SKM-1 treated with dmso at 0.1 percent for 144 hours (cell line): ENCODE data around the gene PTBP2.
A peak's percentile ranks its signal among the peaks of the same experiment; 100 is the strongest.

Experiments used
- DNase-seq: peaks from one replicate; lab custom pipeline; 2025; ENCODE audit not compliant: unreplicated experiment; lab: John Stamatoyannopoulos, UW

Gene PTBP2, protein sequence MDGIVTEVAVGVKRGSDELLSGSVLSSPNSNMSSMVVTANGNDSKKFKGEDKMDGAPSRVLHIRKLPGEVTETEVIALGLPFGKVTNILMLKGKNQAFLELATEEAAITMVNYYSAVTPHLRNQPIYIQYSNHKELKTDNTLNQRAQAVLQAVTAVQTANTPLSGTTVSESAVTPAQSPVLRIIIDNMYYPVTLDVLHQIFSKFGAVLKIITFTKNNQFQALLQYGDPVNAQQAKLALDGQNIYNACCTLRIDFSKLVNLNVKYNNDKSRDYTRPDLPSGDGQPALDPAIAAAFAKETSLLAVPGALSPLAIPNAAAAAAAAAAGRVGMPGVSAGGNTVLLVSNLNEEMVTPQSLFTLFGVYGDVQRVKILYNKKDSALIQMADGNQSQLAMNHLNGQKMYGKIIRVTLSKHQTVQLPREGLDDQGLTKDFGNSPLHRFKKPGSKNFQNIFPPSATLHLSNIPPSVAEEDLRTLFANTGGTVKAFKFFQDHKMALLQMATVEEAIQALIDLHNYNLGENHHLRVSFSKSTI

DNA sequence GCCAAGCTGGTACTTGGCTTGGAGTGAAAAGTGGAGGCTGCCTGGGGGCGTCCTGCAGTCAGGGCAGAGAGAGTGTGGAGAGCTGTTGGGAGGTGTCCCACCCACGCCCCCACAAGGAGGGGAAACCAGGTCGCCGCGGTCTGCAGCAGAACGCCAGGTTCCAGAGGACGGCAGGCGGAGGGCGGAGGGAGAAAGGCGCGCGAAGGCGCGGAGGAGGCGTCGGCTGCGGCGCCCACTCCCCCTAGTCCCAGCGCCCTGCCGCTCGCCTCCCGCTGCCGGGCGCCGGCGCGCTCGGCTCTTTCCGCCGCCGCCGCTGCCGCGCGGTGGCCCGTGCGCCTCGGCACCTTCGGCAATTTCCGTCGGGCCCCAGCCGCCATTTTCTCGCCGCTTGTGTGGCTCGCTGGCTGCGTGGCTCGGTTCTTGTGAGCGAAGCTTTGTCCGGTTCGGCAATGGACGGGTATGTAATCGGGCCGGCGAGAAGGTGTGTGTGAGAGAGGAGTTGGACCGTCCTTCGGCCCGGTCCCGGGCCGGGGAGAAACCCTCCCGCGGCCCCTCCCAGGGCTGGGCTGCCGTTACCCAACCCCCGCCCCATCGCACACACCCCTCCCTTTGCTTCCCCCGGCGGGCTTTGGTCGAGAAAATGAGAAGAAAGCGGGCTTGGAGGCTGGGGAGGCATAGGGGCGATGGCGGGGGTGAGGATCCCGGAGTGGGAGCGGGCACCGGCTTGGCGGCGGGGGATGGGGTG is at the start of gene PTBP2:
Gene PTBP2 (plus strand): TSS at position 369 of the 745 bp plus-strand sequence. CDS start 81 bp downstream, at position 450.
- DNase-seq: peak; percentile 71

DNA sequence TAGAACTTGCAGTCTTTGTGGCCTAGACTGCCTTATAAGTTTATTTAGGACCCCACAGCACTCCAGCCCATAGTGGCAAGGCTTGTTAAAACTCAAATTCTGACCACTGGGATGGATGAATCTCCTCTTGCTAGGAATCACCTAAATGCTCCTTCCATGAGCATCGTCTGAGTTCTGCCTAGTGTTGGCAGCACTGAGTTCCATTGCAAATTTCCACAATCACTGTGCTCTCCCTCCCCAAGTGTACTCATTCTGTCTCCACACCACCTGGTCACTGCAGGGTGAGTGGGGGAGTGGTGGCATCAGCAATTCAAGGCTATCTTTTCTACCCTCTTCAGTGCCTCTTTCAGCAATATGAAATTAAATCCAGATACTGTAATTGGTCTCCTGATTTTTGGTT is 46.7 kb upstream of the PTBP2 start:
- no peak for DNase-seq

DNA sequence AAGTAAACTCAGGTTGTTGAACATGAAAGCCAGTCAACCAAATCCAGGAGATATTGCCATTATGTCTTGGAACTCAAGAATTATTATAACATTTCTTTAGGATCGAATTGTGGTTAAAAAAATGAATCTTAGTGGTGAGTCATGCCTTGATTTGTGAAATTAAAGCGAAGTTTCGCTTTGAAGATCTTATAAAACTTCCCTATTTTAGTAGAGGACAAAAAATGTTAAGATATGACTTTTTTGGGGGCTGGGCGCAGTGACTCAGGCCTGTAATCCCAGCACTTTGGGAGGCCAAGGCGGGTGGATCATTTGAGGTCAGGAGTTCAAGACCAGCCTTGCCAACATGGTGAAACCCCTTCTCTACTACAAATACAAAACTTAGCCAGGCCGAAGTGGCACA is 39.5 kb upstream of the PTBP2 start:
- no peak for DNase-seq

DNA sequence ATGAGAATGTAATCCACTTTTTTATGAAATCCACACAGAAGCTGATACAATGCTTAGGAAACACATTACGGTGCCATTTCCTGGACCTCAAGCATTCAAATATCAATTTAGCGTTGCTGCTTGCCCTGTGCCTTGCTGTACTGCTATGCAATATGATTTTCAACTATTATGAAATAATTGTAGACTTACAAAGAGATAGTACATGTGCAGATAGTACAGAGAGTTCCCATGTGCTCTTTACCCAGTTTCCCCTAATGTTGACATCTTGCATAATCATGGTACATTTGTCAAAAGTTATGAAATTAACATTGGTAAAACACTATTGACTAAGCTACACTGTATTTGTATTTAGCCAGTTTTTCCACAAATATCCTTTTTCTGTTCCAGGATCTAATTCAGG is 37.7 kb upstream of the PTBP2 start:
- peak; percentile 31 for DNase-seq

DNA sequence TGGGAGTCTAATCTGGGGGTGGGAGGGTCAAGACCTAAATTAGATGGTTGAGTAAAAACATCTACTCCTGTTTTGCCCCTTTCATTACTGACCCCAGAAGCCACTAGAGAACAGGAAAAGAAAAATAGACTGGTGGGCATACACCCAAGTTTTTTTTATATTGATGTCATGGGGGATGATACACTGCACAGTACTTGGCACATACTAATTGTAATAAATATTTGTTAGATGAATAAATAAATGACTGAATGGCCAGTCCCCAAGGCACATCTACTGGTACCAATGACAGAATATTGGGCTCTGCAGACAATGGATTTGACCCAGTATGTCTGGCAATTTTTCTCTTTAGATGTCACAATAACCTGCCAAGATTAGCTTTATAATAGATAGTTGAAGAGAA is 36.8 kb upstream of the PTBP2 start:
- no peak for DNase-seq

DNA sequence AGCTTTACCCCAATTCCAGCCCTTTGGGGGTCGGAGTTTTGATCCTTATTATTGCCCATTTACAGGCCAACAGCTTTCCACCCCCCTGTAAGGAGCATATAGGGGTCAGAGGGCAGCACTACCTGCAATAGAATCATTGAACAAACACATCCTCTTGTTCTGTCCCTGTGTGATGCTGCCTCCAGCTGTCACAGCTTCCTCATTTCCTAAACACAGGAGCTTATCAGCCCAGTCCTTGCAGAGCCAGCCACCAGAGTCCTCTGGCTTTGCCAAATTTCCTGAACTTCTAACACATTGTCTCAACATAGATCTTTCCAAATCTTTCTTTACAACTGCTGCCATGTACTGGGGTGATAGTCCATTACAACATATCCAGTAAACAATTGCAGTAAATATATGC is 32.8 kb upstream of the PTBP2 start:
- peak; percentile 63 for DNase-seq

DNA sequence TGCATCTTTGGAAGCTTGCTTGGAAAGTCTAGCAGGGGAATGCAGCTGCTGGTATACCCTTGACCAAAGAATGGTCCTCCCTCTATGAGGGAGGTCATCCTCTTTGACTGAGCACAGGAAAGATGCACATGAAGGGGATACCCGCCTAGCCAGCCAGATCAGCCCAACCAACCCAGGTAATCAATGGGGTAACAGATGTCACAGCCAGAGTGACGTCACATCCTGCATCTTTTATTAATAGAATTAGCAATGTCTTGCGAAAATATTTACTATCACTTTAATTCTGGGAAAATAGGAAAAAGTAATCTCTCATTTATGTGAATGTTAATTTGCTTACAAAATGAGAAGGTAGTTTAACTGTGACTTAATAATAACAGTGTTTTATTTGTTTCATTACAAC is 25.6 kb upstream of the PTBP2 start:
- no peak for DNase-seq

DNA sequence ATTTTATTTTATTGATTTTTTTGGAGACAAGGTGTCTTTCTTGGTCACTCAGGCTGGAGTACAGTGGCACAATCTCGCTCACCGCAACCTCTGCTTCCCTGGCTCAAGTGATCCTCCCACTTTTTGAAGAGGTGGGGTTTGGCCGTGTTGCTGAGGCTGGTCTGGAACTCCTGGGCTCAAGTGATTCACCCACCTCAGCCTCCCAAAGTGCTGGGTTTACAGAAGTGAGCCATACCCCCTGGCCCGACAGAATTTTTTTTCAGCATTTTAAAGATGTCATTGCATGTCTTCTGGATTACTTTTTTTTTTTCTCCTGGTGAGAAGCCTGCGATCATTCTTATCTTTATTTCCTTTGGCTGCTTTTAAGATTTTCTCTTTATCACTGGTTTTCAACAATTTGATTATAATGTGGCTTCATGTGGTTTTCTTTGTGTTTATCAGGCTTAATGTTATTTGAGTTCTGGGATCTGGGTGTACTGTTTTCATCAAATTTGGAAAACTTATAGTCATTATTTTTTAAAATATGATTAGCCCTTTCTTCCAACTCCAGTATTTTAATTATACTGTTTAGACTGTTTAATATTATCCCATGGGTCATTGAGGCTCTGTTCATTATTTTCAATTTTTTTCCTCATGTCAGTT is 23.1 kb upstream of the PTBP2 start:
- no peak for DNase-seq

DNA sequence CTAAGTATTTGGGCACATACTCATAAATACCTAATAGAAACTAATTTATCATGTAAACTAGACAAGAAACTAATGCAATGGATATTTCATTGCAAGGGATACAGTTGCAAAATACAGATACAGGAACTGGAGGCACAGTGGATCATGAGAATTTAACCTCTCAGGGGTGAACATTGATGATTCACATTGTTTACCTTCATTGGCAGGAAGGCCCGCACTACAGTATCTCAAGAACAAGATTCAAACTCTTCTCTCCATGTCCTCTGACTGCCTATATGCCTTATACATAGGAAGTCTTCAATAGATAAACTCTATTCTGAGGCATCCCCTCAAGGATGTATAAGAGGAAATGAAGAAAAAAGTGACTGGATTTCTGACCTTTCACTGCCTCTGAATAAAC is 18.4 kb upstream of the PTBP2 start:
- no peak for DNase-seq

DNA sequence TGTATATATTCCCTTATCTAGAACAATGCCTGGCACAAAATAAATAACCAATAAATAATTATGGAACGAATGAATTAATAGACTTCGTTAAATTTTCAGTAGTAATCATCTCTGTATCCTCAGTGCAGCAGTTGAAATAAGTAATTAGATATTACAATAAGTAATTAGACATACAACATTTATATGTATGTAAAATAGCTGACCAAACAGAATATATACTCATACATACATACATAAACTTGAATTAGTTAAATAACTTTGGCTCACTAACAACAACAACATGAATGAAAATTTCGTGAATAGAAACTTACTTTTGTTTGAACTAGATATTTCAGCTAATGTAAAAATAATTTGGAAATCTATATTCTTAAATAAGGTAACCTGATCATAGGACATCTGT is 14.6 kb upstream of the PTBP2 start:
- DNase-seq: no peak

DNA sequence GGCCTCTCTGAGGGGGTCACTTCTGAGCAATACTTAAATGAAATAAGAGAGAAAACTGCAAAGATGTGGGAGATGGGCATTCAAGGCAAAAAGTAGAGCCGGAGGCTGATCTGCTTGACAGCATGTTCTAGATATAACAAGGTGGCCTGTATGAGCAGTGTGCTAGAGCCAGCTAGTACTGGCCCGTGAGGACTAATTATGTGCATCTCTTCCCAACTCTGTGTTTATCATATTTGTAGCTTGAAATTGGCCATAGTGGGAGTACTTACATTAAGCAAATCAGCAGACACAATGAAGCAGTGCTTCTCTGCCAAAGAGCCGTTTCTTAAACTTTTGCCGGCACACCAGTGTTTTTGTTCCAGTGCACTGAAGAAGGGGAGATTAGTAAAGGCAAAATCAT is 13.1 kb upstream of the PTBP2 start:
- no peak for DNase-seq

DNA sequence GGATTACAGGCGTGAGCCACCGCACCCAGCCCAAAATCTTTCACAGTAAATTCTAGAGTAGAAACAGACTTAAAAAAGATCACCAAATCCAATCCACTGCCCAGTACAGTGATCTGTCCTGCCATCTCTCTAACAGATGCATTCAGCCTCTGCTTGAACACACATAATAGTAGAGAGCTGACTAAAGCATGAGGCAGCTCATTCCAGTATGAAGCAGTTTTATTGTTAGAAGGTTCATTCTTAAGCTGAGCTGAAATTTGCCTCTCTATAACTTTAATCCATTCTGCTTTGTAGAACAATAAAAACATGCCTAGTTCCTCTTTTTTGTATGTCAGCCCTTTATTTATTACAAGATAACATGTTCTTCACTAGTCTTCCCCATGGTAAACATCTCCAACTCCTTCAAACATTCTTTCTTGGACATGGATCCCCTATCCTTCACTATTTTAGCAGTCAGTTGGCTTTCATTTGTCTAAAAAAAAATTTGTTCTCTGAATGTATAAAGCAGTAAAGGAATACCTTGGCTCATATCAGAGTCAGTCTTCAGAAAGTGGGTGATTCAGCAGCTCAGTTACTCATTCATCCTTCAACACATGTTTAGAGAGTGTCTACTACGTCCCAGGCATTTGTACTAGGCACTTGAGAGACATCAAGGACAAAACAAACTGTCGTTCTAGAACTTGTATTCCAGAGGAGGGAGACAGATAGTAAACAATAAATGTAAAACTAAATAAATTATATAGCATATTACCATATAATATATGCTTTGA is 10.7 kb upstream of the PTBP2 start:
- DNase-seq: no peak

DNA sequence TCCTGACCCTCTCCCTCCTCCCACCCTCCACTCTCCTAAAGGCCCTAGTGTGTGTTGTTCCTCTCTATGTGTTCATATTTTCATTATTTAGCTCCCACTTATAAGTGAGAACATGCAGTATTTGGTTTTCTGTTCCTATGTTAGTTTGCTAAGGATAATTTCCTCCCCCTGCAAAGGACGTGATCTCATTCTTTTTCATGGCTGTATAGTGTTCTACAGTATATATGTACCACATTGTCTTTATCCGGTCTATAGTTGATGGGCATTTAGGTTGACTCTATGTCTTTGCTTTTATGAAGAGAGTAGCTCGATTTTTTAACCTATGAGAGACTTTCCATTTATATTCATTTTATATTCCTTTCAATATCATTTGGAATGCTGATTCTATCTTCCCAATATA is 7.9 kb upstream of the PTBP2 start:
- DNase-seq: no peak

DNA sequence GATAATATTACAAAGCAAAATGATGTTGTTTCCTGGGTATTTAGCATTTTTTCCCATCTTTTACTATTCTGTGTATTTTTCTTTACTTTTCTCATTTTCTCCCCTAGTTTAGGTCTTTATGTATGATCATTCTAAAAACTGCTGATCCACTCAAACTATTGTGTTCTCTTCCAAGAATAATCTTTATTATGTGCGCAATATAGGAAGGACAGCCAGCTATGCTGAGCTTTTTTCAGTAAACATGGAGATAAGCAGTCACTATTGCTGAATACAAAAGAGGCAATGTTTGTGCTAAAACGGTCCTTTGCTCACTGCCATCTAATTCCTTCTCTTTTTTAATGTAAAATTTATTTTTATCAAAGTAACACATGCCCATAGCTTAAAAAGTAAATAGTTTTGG is 6.7 kb upstream of the PTBP2 start:
- no peak for DNase-seq

DNA sequence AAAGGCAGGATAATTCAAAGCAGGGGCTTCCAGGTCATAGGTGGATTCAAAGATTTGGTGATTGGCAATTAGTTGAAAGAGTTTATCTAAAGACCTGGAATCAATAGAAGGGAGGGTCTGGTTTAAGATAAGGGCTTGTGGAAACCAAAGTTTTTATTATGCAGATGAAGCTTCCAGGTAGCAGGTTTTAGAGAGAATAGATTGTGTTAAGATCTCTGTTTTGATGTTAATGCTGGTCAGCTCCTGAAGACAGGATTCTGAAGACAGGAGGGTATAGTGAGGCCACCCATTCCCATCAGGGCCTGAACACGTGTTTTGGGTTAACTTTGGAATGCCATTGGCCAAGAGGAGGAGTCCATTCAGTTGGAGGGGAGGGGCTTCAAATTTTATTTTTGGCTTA is 6.1 kb upstream of the PTBP2 start:
- no peak for DNase-seq

DNA sequence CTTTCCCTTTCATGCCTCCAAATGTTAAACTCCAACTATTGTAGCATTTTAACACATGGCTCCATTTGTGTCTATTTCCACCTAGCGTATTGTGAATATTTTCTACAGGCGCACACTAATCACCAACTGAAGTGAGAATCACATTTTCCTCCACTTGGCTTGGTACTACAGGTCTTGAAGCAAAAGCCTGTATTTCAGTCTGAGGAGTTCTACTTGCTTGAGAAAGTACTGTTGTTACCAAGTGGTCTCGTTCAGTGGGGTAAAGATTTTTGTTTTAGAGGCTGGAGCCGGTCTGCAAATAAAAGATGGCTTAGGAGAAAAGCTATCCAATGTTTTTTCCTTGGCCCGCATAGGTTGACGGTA is 550 bp upstream of the PTBP2 start:
- DNase-seq: no peak

DNA sequence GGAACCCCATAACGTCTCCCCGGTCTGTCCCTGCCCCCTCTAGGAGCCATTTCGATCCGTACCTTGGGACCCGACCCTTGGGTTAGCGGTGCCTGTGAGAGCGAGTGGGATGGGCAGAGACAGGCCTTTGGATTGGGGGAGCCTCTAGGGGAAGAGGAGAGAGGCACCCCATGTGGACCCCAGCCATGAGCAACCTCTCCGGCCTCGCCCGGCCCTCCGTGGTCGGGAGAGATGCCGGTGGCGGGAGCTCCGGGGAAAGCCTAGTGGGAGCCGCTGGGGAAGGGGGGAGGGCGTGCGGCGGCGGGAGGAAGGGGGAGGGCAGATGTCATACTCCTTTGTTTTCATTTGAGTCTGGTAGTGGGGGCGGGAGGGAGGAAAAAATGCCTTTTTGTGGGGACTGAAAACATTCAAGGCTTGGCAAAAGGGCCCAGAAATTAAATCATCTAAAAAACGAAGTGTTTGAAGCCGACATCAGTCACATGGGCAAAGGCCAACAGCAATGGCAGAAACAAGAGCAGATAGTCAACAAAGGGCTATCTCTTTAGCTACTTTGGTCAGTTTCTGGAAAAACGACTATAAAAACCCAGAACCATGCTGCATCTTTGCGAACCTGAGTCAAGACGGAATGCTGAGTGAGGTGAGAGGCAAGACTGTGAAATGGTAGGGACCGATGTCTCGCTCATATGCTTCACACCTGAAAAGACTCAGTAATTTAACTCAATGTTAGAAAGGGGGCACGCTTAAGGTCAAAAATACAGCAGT is 758 bp downstream of the PTBP2 start:
- peak; percentile 49 for DNase-seq

DNA sequence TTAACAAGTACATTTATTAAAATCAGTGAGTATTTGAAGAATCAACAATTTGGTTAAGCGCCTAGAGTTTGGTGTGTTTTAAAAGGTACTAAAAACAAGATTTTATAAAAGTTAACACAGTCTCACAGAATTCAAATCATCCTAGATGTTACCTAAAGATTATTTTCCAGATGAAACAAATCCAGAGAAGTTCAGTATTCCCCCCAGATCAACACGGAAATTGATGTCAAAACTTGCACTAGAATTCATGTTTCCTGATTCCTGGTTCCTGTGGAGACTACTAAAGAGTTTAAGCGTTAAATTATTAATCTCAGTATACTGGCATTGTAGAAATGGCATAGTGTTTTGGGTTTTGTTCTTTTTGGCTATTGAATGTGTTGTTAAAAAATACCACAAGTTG is 1.4 kb downstream of the PTBP2 start:
- no peak for DNase-seq

DNA sequence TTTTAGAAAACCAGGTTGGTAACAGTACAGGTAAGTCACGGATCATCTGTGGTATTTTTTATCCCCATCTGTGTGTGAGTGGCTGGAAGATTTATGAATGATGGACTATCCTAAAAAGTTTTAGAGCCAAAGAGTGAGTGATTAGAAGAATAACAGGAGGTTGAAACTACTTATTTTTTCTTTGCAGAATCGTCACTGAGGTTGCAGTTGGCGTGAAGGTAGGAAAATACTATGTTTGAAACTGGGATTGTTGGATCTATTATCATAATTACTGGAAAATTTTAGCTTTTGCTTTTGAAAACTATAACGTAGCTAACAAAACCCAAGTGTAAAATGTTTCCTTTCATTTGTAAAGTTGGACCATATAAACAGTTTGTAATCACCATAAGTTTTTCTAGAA is 1.8 kb downstream of the PTBP2 start:
- no peak for DNase-seq

DNA sequence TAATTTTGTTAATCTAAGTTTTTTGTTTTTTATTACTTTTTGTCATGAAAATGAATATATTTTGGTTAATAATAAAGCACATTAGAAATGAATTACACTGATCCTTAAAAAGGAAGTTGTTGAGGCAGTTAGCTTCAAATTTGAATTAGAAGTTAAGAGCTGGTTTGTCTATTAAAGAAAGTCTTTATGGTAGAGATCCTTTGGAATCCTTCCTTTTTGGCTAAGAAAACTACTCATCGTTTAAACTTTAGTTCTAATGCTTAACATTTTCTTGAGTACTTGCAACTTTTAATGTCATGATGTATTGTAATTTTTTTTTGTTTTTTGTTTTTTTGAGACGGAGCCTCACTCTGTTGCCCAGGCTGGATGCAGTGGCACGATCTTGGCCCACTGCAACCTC is 2.4 kb downstream of the PTBP2 start:
- no peak for DNase-seq
